Kidney glomerular epithelial cell (primary cell): Measurements from ENCODE around the gene MDM1.

Experiments
- DNase-seq: peaks from one replicate; lab custom pipeline; 2025; lab: John Stamatoyannopoulos, UW

Gene MDM1

DNA sequence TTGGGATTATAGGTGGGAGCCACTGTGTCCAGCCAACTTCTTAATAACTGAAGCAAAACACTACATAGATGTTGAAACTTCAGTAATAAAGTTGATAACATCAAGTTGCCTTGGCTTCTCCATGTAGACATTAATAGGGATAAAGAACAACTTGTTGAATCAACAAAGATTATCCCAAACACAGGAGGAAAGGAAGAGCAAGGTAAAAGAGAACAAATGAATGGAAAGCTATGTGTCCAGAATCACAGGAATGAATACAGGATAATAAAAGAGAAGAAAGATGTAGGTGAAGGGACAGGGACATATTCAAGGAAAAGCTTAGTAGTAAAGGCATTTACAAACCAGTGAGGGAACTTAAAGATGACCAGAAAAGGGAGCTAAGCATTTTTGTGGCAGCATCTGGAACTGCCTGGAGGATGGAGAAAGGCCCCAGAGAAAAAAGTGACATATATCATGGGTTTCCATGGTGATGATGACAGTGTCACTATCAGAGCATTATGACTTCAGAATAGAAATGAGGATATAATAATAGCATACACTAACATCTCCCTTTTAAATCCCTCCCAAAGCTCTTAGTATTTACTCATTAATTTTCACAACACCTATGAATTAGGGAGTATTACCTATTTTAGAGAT is 24.0 kb upstream of the MDM1 start:
- no peak for DNase-seq

- no peak for DNase-seq
These were observed 22.9 kb upstream of the MDM1 start for GRCh38 chr12:68354977-68355541.

- no peak for DNase-seq
These were observed 19.9 kb upstream of the MDM1 start for GRCh38 chr12:68352067-68352466.

DNA sequence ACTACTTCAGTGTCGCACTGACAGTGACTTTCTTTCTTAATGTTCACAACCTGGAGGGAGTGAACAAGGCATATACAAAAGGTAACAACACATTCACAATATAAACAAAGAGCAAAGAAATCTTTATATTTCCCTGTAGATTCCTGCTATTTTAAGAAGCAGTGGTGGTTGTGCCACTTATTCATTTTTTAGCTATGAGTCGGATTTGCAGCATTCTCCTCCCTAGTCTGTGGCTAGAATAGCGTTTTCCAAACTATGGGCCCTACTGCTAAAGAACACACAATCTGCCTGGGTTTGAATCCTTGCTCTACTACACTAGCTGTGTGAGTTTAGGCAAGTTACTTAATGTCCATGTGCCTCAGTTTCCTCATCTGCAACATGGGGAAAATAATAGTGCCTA is 18.6 kb upstream of the MDM1 start:
- no peak for DNase-seq

DNA sequence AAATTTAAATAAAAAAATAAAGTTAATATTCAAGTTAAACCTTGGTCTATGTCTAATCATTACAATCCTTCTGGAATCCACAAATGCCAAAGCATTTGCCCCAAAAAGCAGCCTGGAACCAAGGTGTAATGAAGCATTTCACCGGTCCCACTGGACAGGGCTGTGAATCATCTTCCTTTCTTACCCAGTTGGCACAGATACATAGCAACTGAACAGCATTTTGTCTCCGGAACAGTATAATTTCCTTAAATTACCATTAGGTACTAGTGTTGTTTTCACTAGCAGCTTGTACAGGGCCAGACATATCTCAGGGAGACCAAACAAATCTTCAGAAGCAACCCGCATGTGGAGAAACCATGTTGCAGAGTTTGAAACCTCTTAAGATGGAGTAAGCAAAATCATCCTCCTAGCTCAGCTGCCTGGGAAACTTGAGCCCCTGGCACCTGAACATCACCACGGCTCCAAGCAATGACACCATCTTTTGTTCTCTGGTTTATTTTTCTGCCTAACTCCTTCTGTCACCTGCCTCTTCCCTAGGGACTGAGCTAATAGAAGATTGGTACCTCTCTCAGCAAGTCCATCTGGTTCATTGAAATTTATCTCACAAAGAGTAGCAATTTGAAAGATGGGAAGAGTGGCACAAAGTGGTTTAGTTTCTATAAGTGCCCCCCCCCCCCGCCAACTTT is 17.9 kb upstream of the MDM1 start:
- peak; percentile 32 for DNase-seq

DNA sequence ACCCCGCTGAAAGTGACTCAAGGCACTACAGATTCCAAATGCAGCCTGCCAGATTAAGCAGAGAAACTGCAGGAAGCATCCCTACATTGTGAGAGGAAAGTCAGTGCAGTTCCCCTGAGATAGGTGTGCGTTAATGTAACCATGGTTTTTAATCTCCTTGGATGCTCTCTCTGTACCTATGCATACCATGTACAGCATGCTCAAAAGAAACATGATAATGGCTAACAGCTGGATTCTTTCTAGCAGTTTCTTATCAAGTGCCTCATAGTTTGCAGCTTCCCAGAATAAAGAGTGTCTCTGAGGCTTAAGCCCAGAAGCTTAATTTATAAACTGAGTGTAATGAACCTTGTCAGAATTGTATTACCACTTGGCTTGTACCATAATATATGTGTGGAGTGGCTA is 17.1 kb upstream of the MDM1 start:
- no peak for DNase-seq

- DNase-seq = no peak
These were observed 16.3 kb upstream of the MDM1 start for GRCh38 chr12:68348419-68348818.

DNA sequence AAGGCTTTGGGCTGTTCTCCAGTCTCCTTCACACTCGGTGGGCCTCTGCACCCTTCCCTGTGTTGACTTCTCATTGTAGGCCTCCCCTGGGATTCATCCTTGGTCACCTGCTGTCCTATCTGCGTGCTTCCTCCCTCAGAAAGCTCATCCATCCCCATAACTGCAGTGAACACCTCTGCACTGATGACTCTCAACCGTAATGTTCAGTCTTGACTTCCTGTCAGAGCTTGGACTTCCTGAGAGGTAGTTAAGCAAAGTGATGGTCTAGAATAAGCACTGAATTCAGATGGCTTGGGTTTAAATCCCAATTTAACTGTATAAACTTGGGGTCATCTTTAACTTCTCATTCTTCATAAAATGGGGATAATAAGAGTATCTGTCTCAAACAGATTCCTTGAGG is 13.6 kb upstream of the MDM1 start:
- no peak for DNase-seq

DNA sequence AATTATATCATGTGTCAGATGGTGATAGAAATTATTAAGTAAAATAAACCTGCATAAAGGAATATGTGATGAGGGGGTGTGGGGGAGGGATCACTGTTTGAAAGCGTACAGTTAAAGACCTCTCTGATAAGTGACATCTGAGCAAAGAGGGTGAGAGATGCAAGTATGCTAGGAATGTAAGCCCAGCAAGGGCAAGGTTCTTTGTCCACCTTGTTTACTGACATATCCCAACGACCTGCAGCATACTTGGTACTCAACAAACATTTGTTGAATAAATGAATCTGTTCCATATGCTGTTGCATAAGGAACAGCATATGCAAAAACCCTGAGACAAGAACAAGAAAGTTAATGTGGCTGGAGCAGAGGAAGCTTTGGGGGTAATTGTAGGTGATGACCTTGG is 12.0 kb upstream of the MDM1 start:
- no peak for DNase-seq

GRCh38 chr12:68342966-68343365 is 10.8 kb upstream of the MDM1 start:
- no peak for DNase-seq

GRCh38 chr12:68341822-68342221 is 9.7 kb upstream of the MDM1 start:
- no peak for DNase-seq

GRCh38 chr12:68340404-68341270 is 8.5 kb upstream of the MDM1 start:
- DNase-seq = no peak

GRCh38 chr12:68336889-68337303 is 4.7 kb upstream of the MDM1 start:
- DNase-seq = no peak

DNA sequence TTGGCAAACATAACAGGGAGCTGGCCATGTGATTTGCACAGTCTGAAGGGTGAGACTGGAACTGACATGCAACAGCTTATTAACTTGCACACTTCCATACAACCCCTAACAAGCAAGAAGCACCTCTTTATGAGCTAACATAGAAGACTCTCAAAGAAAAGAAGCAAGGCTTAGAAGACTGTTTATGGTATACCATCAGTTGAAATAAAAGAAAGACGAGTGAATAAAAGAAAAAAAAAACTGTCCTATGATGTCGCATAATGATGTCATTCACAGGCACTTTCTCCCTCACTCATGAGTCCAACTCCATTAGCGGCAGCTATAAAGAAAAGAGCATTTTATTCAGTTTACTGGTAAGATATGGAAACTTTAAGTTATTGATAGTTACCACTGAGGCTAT is 3.3 kb upstream of the MDM1 start:
- DNase-seq = no peak

DNA sequence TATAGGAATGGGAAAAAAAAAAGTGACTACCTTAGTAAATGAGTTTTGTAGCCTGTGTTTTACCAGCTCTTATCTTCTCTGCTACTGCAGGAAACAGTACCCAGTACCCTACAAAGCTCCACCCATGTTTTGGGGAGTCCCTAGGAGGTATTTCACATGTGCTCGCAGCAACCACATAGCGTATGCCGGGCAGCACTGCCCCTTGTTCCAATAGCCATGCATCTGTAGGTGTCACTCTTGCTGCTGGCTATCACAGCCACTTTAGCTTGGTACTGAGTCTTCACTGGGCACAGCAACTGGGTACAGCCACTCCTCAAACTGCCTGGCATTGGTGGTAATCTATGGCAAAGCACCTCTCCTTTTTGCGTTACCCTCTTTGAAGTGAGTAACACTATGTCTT is 2.0 kb upstream of the MDM1 start:
- DNase-seq = no peak

DNA sequence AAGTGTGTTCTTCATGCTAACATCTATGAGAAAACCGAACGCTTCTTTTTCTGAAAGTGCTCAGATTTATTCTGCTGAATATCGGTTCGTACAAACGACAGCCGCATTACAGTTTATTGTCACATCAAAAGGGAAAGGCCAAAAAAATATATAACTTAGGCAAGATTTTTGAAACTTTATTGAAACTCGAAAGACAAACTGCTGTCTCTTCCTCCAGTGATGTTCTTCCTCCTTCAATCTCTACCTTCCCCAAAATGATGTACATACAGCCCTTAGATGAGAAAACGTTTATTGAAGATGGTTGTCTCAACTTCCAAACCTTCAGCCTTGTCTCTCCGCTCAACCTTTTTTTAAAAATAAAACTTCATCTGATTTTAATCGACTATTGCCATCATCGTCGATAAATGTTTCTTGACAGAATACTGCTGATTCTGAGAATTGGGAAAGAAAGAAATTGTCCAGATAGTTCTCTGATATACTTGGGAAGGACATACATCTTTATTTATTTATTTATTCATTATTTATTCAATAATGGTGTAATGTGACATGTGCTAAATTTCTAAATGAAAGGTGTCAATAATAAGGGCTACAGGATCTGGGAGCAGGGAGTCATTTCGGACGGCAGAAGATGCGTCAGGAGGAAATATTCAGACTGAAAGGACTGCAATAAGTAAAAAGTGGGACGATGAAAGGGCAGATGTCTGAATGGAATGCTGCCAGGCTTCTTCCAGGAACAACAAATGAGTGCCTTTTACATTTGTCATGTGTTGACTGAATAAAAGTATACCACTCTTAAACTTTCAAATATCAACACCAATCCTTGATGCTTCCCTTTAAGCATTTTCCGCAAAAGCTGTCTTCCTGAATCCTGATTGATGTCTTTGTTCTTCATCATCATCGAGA is 817 bp upstream of the MDM1 start:
- no peak for DNase-seq

DNA sequence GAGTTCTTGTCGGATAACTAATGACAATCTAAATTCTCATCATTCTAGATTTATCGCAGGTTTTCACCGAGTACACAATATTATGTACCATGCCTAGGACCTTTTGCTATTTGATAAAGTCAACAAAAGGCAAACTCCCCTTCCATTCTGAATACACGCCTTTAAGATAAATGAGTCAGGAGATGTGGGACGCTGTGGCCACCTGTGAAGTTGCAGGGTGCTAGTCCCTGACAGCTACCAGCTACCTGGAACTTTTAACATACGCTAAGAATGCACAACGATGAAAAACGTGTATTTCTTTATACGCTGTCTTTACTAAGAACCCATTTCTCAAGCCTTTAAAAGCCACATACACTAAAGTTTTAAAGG is 678 bp downstream of the MDM1 start:
- no peak for DNase-seq

GRCh38 chr12:68327896-68328295 is 4.3 kb downstream of the MDM1 start:
- DNase-seq = no peak

DNA sequence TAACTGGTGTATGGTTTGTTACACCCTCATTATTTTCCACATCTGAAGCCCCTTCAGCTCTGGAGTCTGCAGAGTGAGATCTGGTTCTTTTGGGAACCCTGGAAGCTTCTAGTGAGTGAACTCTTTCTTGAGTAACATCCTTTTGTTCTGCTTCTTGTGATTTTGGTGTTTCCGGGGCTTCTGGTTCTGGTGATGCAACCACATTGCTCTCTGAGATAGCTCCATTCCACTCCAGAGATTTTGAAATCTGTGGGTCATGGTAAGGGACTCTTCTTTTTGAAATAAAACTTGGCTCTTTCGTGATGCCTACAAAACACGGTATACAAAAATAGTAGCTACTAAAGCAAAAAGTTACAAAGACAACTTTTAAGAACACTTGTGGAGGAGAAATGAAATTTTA is 5.4 kb downstream of the MDM1 start:
- no peak for DNase-seq

DNA sequence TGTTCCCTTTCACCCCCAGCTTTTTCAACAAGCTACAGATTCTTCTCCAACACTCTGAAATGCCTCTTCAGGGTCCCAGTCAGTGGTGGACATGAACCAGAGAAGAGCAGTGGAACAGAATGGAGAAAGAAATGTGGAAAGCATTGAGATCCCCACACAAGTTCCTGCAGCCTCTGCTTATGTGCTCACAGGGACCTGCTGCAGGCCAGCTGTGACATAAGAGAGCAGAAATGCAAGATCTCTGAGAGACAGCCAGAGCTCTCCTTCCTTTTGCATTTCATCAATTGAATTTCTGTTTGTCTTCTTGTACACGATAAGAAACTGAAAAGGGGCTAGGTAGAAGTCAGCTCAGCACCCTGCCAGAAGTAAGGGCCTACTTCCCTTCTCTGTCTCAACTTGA is 6.2 kb downstream of the MDM1 start:
- DNase-seq = no peak

DNA sequence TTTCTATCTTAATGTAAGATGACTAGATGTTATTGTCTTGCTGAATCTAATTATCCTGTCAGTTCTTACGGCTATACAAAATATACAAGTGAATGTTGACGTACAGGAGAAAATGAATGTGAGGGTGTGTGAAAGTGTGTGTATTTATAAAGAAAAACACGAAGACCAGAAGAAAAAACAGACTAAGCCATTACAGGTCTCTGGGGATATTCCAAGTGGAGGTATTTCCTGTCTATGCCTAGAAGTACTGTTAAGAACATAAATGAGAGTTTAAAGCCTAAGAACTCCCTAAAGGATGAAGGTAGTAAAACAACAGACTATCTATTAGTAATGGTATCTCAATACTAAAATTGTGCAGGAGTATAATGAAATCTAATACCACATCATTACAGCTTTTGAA is 7.6 kb downstream of the MDM1 start:
- no peak for DNase-seq

GRCh38 chr12:68321140-68321539 is 11.0 kb downstream of the MDM1 start:
- no peak for DNase-seq
